ENCODE results near the gene PSMF1. TPM values are rescaled to one million over a fixed set of nuclear protein-coding genes. Genes with fewer than 3 reads are reported as not detected.
A peak's percentile ranks its signal among the peaks of the same experiment; 100 is the strongest.
"Not testable (repeated sequence)": the region's sequence is repeated elsewhere in the genome, so short reads cannot be mapped to it uniquely, and the experiment has no call there.

The PSMF1 gene
- total RNA-seq, 2 experiments from 2014 or later = 127 to 143 TPM

DNA sequence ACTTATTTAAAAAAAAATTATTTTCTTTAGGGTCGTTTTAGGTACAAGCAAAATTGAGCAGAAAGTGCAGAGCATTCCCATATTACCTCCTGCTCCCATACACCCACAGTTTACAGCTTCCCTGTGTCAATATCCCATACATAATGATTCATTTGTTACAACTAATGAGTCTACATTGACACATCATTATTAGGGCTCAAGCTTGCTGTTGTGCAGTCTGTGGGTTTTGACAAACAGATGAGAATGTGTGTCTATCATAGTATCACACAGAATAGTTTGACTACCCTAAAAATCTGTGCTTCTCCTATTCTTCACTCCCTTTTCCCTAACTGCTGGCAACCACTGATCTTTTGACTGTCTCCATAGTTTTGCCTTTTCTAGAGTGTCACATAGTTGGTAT lies 9.4 kb downstream of the PSMF1 start:
- no peaks in the 10 kb centered on the region for H3K27me3 Mint-ChIP-seq
- H3K36me3 Mint-ChIP-seq (ENCODE audit: low read depth) = peaks cover 84% of the 10 kb centered on the region
- no peak for DNase-seq
- CTCF ChIA-PET = no interaction called here
- H3K27ac Mint-ChIP-seq = no peak overlapping the region
- peaks cover 2% of the 10 kb centered on the region for H3K9me3 Mint-ChIP-seq
- no peak overlapping the region for H3K4me3 Mint-ChIP-seq
- peaks cover 35% of the 10 kb centered on the region for H3K4me1 Mint-ChIP-seq
- POLR2A ChIA-PET = no interaction called here

DNA sequence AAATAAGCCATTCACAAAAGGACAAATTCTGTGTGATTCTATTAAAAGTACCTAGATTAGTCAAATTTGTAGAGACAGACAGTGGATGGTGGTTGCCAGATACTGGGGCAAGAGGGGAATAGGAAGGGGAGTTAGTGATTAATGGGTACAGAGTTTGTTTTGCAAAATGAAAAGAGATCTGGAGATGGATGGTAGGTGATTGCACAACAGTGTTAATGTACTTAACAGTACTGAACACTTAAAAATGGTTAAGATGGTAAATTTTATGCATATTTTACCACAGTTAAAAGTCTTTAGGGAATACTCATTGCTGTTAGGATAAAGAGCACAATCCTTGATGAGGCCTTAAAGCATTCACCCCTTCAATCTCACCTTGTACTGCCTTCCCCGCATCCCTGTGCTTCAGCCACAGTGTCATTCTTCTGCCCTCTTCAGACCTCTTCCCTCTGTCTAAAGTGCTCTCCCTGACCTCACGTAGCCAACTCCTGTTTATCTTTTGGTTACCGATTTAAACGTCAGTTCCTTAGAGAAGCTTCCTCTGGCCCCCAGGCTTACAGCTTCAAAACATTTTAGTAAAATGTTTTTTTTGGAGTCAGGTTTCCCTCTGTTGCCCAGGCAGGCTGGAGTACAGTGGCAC lies 11.8 kb downstream of the PSMF1 start:
- peaks cover 27% of the 10 kb centered on the region for H3K4me1 Mint-ChIP-seq
- ChIA-PET CTCF (no interaction called here), POLR2A (no interaction called here)
- no peak for DNase-seq
- H3K36me3 Mint-ChIP-seq (ENCODE audit: low read depth) = peaks cover 81% of the 10 kb centered on the region
- H3K27ac Mint-ChIP-seq = no peak overlapping the region
- no peak overlapping the region for H3K4me3 Mint-ChIP-seq
- peaks cover 4% of the 10 kb centered on the region for H3K9me3 Mint-ChIP-seq
- no peaks in the 10 kb centered on the region for H3K27me3 Mint-ChIP-seq

DNA sequence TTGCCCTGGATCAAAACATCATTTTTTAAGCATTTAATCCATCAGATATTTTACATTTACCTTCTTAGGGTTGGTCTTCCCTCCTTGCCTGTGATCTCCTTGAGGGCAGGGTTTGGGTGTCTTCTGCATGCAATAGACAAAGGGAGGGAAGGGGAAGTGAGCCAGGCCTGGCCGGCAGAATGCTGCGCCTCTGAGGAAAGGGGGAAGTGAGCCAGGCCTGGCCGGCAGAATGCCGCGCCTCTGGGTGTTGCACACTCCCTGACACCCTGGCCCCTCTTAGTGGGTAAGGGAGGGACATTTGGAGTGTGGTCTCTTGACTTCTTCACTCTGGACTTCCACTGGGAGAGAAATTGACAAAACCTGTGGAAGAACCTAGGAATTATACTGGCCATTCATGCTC lies 12.4 kb downstream of the PSMF1 start:
- CTCF ChIA-PET = no interaction called here

DNA sequence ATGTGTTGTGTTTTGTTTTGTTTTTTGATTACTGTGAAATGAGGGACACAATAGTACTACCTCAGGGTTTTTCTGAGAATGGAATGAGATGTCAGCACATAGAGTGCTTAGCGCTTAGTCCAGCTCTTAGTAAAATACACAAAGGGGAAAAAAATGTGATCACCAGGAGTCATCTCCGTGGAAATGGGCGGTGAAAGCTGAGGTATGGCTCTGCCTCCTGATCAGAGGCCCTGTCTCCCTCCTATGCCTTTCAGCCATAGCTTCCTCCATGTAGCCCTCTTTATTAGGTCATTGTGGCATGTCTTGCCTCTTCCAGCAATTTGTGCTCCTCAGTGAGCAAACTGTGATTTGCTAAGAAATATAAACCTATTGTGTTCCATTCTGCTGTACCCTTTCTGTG lies 13.0 kb downstream of the PSMF1 start:
- ChIA-PET CTCF (interaction anchor here (1.3 kb wide), 1 partner anchor 12 kb away, joined by 3 read pairs; no protein-coding TSS in a partner anchor), POLR2A (no interaction called here)
- H3K27me3 Mint-ChIP-seq = no peaks in the 10 kb centered on the region
- peaks cover 81% of the 10 kb centered on the region for H3K36me3 Mint-ChIP-seq (ENCODE audit: low read depth)
- peaks cover 22% of the 10 kb centered on the region for H3K4me1 Mint-ChIP-seq
- DNase-seq = no peak
- H3K9me3 Mint-ChIP-seq = peaks cover 4% of the 10 kb centered on the region
- H3K27ac Mint-ChIP-seq = no peak overlapping the region
- H3K4me3 Mint-ChIP-seq = no peak overlapping the region

More for the DNA sequence above, 12.4 kb downstream of the PSMF1 start:
- H3K27me3 Mint-ChIP-seq = no peaks in the 10 kb centered on the region
- H3K4me1 Mint-ChIP-seq = peaks cover 25% of the 10 kb centered on the region
- DNase-seq = no peak
- H3K27ac Mint-ChIP-seq = no peak overlapping the region
- no peak overlapping the region for H3K4me3 Mint-ChIP-seq
- H3K36me3 Mint-ChIP-seq (ENCODE audit: low read depth) = peaks cover 81% of the 10 kb centered on the region
- POLR2A ChIA-PET = no interaction called here
- H3K9me3 Mint-ChIP-seq = peaks cover 4% of the 10 kb centered on the region

DNA sequence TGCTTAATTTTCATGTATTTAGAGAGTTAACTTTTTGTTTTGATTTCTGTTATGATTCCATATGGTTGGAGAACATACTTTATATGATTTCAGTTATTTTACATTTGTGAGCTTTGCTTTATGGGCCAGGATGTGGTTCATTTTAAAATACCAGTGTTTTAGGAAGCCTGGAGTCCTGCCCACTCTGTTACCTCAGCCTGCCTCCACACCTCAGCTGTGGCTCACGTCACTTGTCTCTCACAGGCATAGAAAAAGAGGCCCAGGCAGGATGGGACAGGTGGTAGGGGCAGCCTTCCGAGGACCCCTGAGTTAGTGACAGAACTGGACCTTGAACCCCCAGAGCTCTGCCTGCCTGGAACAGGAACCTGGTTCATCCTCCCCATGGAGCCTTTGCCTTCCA lies 16.0 kb downstream of the PSMF1 start:
- CTCF ChIA-PET = no interaction called here
- H3K4me3 Mint-ChIP-seq = no peak overlapping the region

DNA sequence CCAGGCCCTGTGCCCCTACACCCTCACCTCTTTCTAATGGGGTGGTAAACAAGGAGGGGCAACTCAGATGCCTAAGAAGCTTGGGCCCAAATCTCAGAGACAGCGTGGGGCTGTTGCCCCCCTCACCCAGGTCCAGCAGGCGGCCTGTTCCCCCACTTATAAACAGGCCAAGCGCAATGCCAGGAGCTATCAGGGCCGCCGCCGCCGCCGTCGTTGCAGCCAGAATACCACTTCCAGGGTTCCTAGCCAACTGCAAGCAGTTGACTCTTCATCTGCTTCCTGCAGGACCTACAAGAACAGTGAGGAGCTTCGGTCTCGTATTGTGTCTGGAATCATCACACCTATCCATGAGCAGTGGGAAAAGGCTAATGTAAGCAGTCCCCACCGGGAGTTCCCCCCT lies 16.4 kb downstream of the PSMF1 start:
- POLR2A ChIA-PET = no interaction called here
- DNase-seq = no peak
- CTCF ChIA-PET = no interaction called here
- Mint-ChIP-seq H3K9me3 (peaks cover 4% of the 10 kb centered on the region), H3K4me3 (no peak overlapping the region), H3K4me1 (peaks cover 20% of the 10 kb centered on the region), H3K27me3 (no peaks in the 10 kb centered on the region), H3K36me3 (ENCODE audit: low read depth) (peaks cover 77% of the 10 kb centered on the region), H3K27ac (no peak overlapping the region)

More for the DNA sequence above, 16.0 kb downstream of the PSMF1 start:
- DNase-seq = no peak
- H3K9me3 Mint-ChIP-seq = peaks cover 4% of the 10 kb centered on the region
- POLR2A ChIA-PET = no interaction called here
- peak overlapping the region; percentile 64 for H3K27ac Mint-ChIP-seq
- peaks cover 80% of the 10 kb centered on the region for H3K36me3 Mint-ChIP-seq (ENCODE audit: low read depth)
- peaks cover 20% of the 10 kb centered on the region for H3K4me1 Mint-ChIP-seq
- no peaks in the 10 kb centered on the region for H3K27me3 Mint-ChIP-seq

DNA sequence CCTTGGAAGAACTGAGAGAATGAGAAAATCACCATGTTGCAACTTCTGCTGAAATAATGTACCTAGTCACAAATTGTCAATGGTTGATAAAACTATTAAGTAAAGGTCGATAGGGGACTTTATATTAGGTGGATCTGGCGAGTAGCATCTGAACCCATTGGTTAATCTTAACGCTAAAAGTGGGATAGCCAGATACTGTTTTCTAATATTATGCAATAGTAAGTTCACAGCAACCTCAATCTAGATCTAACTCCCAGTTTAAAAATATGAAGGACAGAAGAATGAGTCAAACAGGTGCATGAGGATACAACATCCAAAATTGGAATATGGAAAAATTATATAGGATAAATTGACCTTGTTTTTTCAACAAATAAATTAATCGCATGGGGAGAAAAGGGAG lies 18.8 kb downstream of the PSMF1 start:
- Mint-ChIP-seq H3K4me3 (no peak overlapping the region), H3K36me3 (ENCODE audit: low read depth) (peaks cover 69% of the 10 kb centered on the region), H3K9me3 (peaks cover 4% of the 10 kb centered on the region), H3K4me1 (peaks cover 16% of the 10 kb centered on the region), H3K27ac (peak overlapping the region; percentile 27), H3K27me3 (no peaks in the 10 kb centered on the region)
- POLR2A ChIA-PET = no interaction called here
- no peak for DNase-seq
- CTCF ChIA-PET = no interaction called here

DNA sequence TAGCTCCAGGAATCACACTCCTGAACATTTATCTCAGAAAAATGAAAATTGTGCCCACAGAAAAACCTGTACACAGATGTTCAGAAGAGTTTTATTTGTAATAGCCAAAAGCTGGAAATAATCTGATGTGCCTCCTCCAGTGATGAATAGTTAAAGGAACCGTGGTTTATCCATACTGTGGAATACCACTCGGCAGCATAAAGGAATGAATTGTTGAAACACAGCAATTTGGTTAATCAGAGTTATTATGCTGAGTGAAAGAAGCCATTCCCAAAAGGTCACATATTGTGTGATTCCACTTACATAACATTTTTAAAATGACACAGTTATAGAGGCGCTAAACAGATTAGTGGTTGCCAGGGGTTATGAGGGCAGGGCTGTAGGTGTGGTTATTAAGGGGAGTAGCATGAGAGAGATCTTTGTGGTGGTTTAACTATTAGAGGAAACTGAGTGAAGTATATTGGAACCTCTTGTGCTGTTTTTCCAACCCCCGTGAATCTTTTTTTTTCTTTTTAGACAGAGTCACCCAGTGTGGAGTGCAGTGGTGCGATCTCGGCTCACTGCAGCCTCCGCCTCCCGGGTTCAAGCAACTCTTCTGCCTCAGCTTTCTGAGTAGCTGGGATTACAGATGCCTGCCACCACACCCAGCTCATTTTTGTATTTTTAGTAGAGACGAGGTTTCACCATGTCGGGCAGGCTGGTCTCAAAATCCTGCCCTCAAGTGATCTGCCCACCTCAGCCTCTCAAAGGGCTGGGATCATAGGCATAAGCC lies 26.2 kb downstream of the PSMF1 start:
- peaks cover 49% of the 10 kb centered on the region for H3K36me3 Mint-ChIP-seq (ENCODE audit: low read depth)
- no peak overlapping the region for H3K27ac Mint-ChIP-seq
- ChIA-PET CTCF (no interaction called here), POLR2A (no interaction called here)
- H3K4me1 Mint-ChIP-seq = no peaks in the 10 kb centered on the region
- DNase-seq = no peak
- no peak overlapping the region for H3K4me3 Mint-ChIP-seq
- H3K9me3 Mint-ChIP-seq = no peaks in the 10 kb centered on the region
- H3K27me3 Mint-ChIP-seq = no peaks in the 10 kb centered on the region

DNA sequence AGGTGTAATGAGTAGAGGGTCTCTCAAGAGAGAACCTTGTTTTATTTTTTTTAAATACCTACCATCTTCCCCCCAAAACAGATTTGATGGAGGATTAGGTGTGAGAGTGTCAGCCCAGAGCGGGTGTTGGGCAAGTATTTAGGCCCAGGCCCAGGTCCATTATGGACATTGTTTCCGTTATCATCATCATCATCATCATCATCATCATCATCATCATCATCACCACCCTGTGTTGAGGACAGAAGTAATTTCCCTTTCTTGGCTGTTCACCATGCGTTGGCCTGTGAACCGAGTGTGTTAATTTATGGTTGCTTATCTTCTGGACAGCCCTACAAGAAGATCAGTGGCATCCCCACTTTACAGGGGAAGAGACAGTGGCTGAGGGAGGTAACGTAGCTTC lies 28.6 kb downstream of the PSMF1 start:
- H3K4me1 Mint-ChIP-seq = peaks cover 4% of the 10 kb centered on the region
- no peaks in the 10 kb centered on the region for H3K9me3 Mint-ChIP-seq
- H3K27me3 Mint-ChIP-seq = no peaks in the 10 kb centered on the region
- CTCF ChIA-PET = interaction anchor here (0.6 kb wide), 1 partner anchor 1217 kb away, joined by 3 read pairs; no protein-coding TSS in a partner anchor
- DNase-seq = no peak
- POLR2A ChIA-PET = no interaction called here
- no peak overlapping the region for H3K27ac Mint-ChIP-seq
- H3K4me3 Mint-ChIP-seq = no peak overlapping the region
- H3K36me3 Mint-ChIP-seq (ENCODE audit: low read depth) = peaks cover 48% of the 10 kb centered on the region

DNA sequence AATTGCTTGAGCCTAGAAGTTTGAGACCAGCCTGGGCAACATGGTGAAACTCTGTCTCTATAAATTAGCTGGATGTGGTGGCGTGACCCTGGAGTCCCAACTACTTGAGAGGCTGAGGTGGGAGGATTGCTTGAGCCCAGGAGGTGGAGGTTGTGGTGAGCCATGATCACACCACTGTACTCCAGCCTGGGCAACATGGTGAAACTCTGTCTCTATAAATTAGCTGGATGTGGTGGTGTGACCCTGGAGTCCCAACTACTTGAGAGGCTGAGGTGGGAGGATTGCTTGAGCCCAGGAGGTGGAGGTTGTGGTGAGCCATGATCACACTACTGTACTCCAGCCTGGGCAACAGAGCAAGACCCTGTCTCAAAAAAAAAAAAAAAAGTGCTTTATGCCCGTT lies 31.4 kb downstream of the PSMF1 start:
- DNase-seq, H3K9me3 Mint-ChIP-seq, POLR2A ChIA-PET, H3K4me3 Mint-ChIP-seq, H3K27me3 Mint-ChIP-seq, H3K4me1 Mint-ChIP-seq, H3K27ac Mint-ChIP-seq: not testable (repeated sequence)
- H3K36me3 Mint-ChIP-seq (ENCODE audit: low read depth) = peaks cover 53% of the 10 kb centered on the region
- CTCF ChIA-PET = interaction anchor here (0.7 to 1.8 kb wide), 3 partner anchors 28 to 193 kb away, joined by 3 to 4 read pairs (median 4); no protein-coding TSS in a partner anchor

DNA sequence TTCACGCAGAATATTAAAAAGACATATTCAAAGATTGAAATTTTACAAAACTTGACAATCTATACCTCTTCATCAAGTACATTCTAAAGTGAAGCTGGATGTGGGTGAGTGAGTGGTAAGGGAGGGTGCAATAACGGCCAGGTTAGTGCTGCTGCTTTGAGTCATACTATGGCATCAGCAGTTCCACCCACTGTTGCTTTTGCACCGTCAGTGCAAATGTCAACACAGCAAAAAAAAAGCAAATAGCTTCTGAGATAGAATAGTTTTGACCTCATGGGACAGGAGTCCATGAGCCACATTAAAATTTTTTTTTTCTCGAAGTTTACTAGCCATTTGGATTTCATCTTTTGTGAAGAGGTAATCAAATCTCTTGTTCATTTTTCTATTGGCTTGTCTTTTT lies 31.8 kb downstream of the PSMF1 start:
- no peak overlapping the region for H3K4me3 Mint-ChIP-seq
- peaks cover 8% of the 10 kb centered on the region for H3K4me1 Mint-ChIP-seq
- ChIA-PET CTCF (interaction anchor here (0.7 to 1.8 kb wide), 3 partner anchors 27 to 193 kb away, joined by 3 to 4 read pairs (median 4); no protein-coding TSS in a partner anchor), POLR2A (interaction anchor here (0.7 kb wide), 1 partner anchor 21 kb away, joined by 5 read pairs; no protein-coding TSS in a partner anchor)
- no peak overlapping the region for H3K27ac Mint-ChIP-seq
- H3K36me3 Mint-ChIP-seq (ENCODE audit: low read depth) = peaks cover 57% of the 10 kb centered on the region
- H3K27me3 Mint-ChIP-seq = no peaks in the 10 kb centered on the region
- DNase-seq = no peak
- no peaks in the 10 kb centered on the region for H3K9me3 Mint-ChIP-seq

DNA sequence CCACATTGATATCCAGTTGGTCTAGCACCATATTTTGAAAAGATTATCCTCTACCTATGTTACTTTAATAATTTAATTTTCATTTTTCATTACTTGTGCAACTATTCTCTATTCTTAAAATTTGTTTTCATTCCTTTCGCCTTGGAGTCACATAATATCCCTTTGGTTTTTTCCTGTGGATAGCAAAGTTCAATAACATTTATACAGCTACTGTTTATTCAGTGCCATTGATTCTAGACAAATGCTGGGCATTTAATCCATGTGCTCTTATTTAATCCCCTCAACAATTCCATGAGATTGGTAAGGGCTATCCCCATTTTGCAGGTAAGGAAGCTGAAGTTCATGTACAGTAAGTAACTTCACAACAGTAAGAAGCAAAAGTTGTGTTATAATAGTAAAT lies 32.6 kb downstream of the PSMF1 start:
- no peaks in the 10 kb centered on the region for H3K27me3 Mint-ChIP-seq
- H3K27ac Mint-ChIP-seq = no peak overlapping the region

DNA sequence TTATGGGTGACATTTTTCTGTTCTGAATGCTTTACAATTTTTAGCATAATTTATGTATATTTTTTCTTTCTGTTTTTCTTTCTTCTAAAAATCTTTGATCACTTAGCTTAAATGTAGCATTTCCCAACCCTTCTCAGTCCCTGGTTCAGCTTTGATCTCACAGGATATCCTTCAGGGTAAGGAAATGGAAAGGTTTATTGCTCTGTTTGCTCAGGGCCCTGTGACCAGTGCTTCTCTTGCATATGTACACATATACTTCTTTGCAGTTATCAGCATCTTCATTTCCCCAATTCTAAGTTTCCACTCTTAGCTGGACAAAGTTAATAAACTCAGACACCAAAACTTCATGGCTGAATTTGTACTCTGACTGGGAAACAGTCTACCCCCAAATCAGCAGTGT lies 35.8 kb downstream of the PSMF1 start:
- no peak for DNase-seq
- Mint-ChIP-seq H3K36me3 (ENCODE audit: low read depth) (peaks cover 56% of the 10 kb centered on the region), H3K9me3 (no peaks in the 10 kb centered on the region), H3K4me1 (peaks cover 8% of the 10 kb centered on the region), H3K27ac (no peak overlapping the region), H3K27me3 (no peaks in the 10 kb centered on the region), H3K4me3 (no peak overlapping the region)
- ChIA-PET CTCF (interaction anchor here (0.6 to 1.1 kb wide), 2 partner anchors 22 to 29 kb away, joined by 3 read pairs; no protein-coding TSS in a partner anchor), POLR2A (no interaction called here)

More for the DNA sequence above, 32.6 kb downstream of the PSMF1 start:
- Mint-ChIP-seq H3K4me3 (no peak overlapping the region), H3K36me3 (ENCODE audit: low read depth) (peaks cover 61% of the 10 kb centered on the region), H3K4me1 (peaks cover 8% of the 10 kb centered on the region), H3K9me3 (no peaks in the 10 kb centered on the region)
- DNase-seq = no peak
- ChIA-PET POLR2A (no interaction called here), CTCF (interaction anchor here (1.8 kb wide), 1 partner anchor 27 kb away, joined by 4 read pairs; no protein-coding TSS in a partner anchor)

All from activated CD4-positive, alpha-beta T cell treated with anti-CD3 and anti-CD28 coated beads, Interleukin-2, amount 10 ng/mL, durations not matched to agents 7 days and 5 days (primary cell).